Measurements from ENCODE around the gene ANKRD24.

DNA sequence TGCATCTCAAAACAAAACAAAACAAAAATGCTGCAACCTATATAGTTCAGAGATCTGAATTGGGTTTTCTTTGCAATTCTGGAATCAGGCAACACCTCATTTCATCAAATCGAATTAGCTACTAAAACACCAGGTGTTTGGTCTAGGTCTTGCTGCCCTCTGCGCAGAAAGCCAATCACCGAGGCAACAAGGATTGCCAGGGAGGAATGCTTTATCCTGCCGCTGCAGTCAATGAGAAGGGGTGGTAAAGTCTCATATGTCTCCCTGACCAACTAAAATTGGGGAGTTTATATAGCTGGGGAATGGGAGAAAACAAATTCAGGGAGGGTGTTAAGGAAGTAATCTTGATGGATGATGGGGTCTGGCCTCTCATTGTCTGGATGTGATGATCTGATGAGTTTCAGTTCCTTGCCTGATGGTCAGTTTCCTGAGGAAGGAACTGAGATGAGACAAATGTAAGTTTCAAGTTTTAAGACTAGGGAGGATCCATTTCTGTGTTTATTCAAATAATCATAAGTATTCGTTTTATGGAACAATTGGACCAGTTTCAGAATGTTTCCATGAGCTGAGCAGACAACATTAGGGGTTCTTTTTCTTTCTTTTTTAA lies 59.4 kb downstream of the ANKRD24 start:
- TF ChIP-seq EZH2 (IDR thresholded peaks at IDR 0.05): no peak
- no peak for TF ChIP-seq CTCF (IDR thresholded peaks at IDR 0.05)
- no peak for TF ChIP-seq EZH2phosphoT487 (IDR thresholded peaks at IDR 0.05)

Data from neural progenitor cell (in vitro differentiated cells).